GM18511 (cell line): ENCODE data around the gene ZFP1.
"Not testable (repeated sequence)": the region's sequence is repeated elsewhere in the genome, so short reads cannot be mapped to it uniquely, and the experiment has no call there.

Experiments used
- ATAC-seq: cut with Tn5 transposase; IDR thresholded peaks from one replicate; pipeline ENCODE4 v1.9.1; 2021; ENCODE audit warnings: mild to moderate bottlenecking, moderate library complexity; ENCODE audit not compliant: unreplicated experiment

The ZFP1 gene

GRCh38 chr16:75203096-75203495 lies 54.8 kb downstream of the ZFP1 start:
- ATAC-seq = no peak

DNA sequence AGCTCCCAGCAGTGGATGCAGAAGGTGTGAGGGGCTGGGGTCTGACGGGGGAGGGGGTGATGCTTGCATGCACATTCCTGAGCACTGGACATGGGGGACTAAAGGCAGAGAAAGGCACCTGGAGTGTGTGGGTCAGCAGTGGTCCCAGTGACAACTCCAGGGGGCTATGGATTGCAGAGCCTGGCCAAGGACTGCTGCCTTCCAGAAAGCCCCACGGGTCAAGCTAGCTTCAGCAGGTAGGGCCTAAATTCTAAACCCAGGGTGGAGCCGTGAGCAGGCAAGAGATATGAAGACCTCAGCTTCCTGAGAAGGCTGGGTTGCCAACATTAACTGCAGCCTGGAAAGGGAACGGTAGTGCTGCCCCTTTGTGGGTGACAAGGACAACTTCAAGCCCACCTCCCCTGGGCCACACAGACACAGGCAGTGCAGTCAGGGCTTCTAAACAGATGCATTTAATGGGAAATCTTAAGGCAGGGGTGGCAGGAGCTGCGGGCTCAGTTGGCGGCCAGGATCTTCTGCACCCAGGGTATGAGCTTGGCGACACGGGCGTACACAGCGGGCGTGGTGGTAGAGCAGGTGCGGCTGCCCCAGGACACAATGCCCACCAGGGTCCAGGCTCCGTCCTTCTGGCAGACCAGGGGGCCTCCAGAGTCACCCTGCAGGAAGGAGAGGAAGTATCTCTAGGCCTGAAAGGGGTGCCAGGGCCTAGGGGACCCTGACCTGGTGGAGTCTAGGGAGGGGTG lies 55.5 kb downstream of the ZFP1 start:
- ATAC-seq = no peak

GRCh38 chr16:75204410-75204758 lies 56.1 kb downstream of the ZFP1 start:
- ATAC-seq = no peak

DNA sequence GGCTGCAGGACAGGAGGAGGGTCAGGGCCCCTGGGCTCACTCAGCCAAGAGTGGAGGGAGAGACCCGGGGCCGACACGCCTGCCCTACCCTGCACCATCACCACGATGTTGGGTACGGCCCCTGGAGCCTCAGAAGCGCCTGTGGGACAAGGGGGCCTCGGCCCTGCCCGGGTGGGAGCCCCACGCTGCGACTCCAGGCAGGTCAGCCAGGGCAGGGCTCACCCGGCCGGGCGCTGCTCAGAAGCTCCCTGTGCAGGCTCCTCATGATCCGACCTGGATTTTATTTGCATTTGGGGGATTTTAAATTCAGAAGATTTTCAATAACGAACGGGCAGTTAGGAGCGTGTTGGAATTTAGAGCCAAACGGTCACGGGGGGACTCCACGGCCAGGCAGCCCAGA lies 56.6 kb downstream of the ZFP1 start:
- not testable (repeated sequence) for ATAC-seq

- ATAC-seq = not testable (repeated sequence)
These were observed 57.1 kb downstream of the ZFP1 start for GRCh38 chr16:75205438-75205837.

DNA sequence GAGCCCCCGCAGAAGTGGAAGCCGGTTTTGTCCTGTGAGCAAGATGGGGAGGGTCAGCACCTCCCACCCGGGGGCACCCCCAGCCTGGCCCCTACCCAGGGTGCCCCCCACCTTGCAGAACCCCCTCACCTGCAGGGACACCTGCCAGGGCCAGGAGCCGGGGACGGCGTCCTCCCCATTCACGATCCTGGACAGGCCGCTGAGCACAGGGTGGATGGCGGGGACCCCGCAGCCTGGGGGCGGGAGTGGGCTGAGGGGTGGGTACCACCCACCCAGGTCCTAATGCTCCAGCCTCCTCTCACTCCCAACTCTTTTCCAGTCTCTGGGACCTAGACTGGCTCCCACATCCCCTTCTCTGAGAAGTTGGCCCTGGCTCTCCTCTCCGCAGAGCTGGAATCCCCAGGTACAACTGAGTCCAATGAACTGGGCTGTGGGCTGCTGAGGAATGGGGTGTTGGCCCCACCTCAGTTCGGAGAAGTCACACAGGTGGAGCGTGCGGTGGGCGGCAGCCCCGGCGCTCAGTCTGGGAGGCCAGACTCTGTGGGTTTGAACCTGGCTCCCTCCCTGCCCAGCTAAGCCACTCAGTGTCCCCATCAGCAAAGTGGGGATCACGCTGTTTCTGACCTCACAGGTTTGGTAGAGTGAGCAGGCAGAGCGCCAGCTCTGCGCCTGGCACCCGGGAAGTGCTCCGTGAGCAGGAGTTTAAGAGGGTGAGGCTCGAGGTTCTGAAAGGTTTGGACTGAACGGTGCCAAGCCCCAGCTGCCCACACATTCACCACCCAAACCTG lies 57.8 kb downstream of the ZFP1 start:
- peak; percentile 50 for ATAC-seq

DNA sequence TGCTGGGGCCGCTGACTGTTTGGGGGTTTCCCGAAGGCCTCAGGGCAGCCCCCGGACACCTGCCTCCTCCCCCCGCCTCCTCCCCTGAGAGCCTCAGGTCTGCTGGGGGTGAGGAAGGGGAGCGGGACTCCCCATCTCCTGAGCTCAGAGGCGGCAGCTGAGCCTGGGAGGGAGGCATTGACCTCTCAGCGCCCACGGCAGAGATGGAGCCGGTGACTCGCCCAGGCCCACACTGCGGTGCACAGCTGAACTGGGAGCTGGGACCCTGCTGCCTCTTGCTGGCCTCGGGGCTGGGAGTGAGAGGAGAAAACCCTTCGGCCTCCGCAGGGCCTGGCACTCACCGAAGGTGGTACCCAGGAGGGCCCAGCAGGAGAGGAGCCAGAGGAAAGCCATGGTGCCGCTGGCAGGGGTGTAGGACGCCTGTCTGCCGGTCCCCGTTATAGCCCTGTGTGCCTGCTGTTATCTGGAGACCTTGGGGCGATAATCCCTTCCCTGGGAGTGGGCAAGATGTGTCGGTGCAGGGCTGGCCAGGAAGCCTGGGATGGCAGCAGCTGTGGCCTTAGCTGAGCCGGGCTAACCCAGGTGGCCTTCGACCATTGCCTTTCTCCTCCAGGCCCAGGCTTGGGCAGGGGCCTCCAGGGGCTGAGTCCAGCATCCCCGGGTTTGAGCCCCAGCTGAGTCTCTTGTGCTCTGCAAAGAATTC lies 58.6 kb downstream of the ZFP1 start, which contains the start of gene CTRB2:
TSS of gene CTRB2 (minus strand) at position 413 of the 703 bp plus-strand sequence. CDS start at position 393, 20 bp downstream.
- peak; percentile 72 for ATAC-seq

DNA sequence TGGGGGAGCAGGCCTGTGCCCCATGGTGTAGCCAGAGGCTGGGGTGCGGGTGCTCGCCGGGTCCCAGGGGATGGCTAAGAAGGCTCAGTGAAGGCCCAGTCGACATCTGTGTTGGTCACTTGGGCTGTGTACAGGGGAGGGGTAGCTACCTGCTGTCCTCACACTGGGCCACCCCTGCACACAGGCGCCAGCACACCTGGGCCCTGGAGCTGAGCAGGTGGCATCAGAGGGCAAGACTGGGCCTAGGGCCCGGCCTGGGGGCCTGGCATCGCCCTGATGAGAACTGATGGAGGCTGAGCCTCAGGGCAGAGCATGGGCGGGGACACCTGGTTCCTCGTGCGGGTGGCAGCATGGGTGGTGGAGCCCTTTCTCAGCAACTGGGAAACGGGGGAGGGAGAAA lies 59.5 kb downstream of the ZFP1 start:
- ATAC-seq = no peak

DNA sequence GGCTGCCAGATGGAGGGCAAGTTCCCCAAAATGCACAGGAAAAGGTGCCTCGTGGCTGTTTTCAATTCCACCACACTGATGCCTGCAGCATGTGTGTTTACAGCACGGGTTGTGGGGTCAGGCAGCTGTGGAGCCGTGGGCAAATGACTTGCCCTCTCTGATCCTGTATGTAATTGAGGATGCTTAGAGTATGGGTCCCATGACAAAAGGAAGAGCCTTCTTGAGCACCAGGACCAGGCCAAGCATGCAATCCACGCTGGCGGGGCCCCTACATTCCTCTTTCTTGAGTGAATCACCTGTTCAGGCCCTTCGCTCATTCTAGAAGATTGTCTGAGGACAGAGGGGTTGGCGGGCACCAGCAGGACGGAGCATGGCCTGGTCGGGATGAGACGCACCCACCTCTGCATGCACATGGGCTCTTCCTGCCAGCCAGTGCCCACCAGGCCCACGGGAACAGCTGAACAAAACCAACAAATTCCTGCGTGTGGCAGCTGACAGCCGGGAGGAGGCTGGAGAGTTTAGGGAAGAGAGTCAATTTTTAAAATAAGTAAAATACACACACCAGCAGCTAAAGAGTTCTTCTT lies 60.0 kb downstream of the ZFP1 start:
- no peak for ATAC-seq

DNA sequence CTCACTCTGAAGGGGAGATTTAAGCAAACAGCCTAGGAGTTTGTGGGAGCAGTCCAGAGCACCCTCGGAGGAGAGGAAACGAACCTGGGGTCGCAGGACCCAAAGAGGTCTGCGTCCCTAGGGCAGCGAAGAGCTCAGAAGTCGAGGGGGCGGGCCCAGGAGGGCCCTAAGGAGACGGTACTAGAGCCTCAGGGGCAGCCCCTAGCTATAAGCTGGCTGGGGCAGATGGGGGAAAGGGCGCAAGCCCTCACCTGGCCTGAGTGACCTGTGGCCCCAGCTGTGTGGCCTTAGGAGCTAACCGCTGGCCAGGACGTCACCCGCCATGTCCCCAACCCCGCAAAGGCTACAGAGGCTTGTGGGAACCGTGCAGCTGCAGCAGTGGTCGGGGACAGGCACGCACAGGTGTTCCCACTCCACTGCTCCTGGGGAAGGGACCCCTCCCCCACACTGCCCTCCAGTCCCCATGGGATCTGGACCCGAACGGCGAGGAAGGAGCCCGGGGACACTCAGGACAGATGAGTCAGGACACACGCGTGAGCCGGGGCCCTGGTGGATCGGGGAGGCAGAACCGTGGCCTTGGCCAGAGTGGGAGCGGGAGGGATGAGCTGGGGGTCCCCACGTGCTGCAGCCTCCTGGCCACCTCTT lies 60.7 kb downstream of the ZFP1 start:
- ATAC-seq = no peak

GRCh38 chr16:75209514-75209913 lies 61.2 kb downstream of the ZFP1 start:
- not testable (repeated sequence) for ATAC-seq

DNA sequence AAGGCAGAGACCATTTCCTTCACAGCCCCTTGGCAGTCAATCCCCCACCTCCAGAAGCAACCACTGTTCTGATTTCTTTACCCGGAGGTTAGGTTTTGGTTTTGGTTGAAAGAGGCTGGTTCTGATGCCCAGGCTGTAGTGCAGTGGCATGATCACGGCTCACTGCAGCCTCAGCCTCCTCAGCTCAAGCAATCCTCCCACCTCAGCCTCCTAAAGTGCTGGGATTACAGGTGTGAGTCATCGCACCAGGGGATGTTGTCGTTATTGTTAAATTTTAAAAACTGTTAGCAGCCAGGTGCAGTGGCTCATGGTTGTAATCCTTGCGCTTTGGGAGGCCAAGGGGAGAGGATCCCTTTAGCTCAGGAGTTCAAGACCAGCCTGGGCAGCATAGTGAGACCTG lies 61.6 kb downstream of the ZFP1 start:
- ATAC-seq = no peak

- ATAC-seq = not testable (repeated sequence)
These were observed 63.0 kb downstream of the ZFP1 start for GRCh38 chr16:75211286-75211685.

DNA sequence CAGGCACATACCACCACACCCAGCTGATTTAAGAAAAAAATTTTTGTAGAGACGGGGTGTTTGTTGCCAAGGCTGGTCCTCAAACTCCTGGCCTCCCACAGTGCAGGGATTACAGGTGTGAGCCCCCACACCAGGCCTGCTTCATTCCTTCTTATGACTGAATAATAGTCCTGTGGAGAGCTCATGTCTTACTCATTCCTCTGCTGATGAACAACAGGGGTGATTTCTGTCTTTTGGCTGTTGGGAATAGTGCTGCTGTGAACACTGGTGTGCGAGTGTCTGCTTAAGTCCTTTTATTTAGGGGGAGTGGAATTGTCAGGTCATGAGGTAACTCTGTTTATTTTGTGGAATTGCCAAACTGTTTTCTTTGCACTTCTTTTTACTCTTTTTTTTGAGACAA lies 67.8 kb downstream of the ZFP1 start:
- no peak for ATAC-seq

DNA sequence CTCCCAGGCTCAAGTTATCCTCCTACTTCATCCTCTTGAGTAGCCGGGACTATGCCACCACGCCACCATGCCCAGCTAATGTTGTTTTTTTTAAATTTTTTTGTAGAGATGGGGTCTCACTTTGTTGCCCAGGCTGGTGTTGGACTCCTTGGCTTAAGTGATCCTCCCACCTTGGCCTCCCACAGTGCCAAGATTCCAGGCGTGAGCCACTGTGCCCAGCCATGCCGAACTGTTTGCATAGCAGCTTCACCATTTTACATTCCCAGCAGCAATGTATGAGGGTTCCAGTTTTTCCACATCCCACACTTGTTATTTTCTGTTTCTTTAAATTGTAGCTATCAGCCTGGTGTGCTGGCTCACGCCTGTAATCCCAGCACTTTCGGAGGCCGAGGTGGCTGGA lies 68.3 kb downstream of the ZFP1 start:
- ATAC-seq = no peak

- no peak for ATAC-seq
These were observed 69.1 kb downstream of the ZFP1 start for GRCh38 chr16:75217389-75217851.

DNA sequence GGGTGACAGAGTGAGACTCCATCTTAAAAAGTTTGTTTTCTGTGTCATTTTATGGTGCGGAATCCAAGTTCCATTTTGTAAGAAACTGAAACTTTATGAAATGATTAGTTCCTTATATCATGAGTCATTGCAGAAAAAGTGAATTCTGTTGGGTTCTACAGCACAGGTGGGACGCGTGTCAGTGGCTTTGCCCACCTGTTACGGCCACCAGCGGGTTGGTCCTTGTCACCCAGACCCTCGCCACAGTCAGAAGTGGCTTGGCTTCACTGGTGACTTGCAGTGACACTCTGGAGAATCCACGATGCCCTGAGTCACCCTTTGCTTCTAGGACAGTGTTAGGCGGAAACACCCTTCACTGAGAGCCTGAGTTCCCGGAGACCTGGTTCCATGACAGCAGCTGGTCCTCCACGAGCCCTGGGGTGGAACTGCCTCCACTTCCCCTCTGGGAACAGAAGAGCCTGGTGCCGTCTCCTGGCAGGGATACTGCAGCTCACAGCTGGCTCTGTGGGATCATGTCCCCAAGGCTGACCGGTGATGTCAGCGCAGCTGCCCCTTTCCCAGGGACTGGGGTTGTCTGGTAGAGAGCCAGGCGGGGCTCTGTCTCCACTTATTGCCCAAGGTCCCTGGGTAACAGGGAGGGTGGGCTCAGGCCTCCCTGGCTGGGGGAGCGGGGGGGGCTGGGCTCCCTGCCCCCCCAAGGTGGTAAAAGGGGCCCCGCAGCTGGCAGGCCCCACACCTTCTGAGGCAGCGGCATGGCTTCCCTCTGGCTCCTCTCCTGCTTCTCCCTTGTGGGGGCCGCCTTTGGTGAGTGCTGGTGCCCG lies 70.1 kb downstream of the ZFP1 start, which contains the start of gene CTRB1:
TSS of gene CTRB1 (plus strand) at position 733 of the 821 bp plus-strand sequence. CDS start at position 753, 20 bp downstream.
- ATAC-seq = peak; percentile 79

GRCh38 chr16:75219088-75219487 lies 70.8 kb downstream of the ZFP1 start:
- ATAC-seq = no peak

GRCh38 chr16:75219838-75220237 lies 71.5 kb downstream of the ZFP1 start:
- ATAC-seq = no peak
